HG03571 (cell line): Measurements from ENCODE around the gene UMAD1.
"Not testable (repeated sequence)": the region's sequence is repeated elsewhere in the genome, so short reads cannot be mapped to it uniquely, and the experiment has no call there.

Experiments used
- ATAC-seq: cut with Tn5 transposase; IDR thresholded peaks from one replicate; pipeline ENCODE4 v1.9.1; 2021; ENCODE audit not compliant: unreplicated experiment

UMAD1 gene

DNA sequence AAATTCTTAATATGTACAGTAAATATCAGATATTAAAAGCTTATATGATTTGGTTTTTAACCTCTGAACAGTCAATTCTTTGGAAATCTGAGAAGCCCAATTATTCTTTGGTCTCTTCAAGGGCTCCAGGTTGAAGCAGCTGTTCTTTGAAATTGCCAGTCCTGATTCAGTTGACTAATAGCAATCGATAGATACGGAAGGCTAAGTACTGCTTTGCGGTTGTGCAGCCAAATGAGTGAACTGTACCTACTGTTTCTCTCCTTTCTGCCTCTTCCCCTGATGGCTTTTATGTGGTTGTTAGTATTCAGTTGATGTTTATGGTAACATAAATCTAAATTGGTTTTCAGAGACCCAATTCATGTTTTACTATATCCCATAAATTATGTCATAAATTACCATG is 181.0 kb downstream of the UMAD1 start:
- ATAC-seq, result no peak

GRCh38 chr7:7825294-7825693 is 184.7 kb downstream of the UMAD1 start:
- not testable (repeated sequence) for ATAC-seq

- ATAC-seq, result no peak
These were observed 189.1 kb downstream of the UMAD1 start for GRCh38 chr7:7829667-7830066.

DNA sequence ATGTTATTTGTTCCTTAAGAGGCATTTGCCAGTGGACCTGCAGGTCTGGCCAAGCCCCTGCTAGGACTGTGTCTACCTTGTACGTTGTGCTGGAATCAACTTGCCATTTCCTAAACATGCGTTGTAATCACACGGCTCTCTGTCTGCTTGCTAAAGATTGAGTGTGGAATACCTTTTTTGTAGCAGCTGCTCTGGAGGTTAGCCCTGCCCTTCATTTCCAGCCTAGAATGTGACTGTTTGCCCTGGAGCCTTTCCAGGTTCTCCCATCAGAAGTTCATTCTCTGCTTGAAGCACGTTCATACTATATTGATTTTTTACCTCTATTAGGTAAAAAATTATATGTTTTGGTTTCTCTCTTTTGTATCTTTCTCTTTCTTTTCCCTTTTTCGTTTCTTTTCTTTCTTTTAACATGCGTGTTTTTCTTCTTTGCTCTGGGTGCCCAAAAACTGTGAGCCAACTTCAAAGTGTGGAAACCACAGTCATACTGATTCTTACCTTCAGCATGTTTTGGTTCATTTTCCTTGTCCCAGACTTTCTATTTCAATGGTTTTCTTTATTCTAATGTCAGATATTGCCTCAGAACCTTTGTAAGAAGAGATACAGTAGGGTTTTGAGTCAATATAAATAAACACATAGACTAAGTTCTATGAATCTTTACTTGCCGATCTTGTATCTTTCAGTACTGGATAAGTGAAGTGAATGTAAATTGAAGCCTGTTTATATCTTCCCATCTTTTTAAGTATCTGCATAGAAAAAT is 189.7 kb downstream of the UMAD1 start:
- ATAC-seq, result no peak

DNA sequence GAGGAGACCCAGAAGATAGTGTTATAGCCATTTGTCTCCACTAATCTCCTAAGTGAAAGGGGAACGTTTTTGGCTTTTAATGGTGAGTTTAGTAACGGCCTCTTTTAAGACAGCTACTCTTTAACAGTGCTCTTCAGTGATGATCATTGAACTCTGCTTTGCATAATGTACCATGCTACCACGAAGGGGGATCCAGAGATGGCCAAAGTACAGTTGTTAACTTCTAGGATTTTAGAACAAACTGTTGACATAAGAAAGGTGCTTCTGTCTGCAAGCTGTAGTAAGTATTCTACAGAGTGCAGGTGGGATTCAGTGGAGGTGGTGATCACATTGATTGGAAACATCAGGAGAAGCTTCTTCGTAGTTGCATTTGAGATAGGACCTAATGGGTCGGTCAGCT is 192.0 kb downstream of the UMAD1 start:
- no peak for ATAC-seq

DNA sequence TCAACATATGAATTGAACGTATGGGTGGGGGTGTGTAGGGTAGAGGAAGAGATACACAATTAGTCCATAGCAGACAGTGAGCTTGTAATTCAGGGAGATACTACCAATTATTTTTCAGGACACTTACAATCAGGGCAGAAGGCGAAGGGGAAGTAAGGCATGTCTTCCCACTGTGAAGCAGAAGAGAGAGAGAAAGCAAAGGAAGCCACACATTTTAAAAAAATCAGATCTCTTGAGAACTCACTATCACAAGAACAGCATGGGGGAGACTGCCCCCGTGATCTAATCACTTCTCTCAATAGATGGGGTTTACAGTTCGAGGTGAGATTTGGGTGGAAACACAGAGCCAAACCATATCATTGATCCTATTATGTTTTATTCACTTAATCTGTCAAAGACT is 194.2 kb downstream of the UMAD1 start:
- no peak for ATAC-seq

GRCh38 chr7:7841027-7841426 is 200.5 kb downstream of the UMAD1 start:
- ATAC-seq, result no peak

- no peak for ATAC-seq
These were observed 202.7 kb downstream of the UMAD1 start for GRCh38 chr7:7843240-7843639.

GRCh38 chr7:7843972-7844371 is 203.4 kb downstream of the UMAD1 start:
- no peak for ATAC-seq

- peak; percentile 85 for ATAC-seq
These were observed 207.7 kb downstream of the UMAD1 start for GRCh38 chr7:7848246-7848645.

DNA sequence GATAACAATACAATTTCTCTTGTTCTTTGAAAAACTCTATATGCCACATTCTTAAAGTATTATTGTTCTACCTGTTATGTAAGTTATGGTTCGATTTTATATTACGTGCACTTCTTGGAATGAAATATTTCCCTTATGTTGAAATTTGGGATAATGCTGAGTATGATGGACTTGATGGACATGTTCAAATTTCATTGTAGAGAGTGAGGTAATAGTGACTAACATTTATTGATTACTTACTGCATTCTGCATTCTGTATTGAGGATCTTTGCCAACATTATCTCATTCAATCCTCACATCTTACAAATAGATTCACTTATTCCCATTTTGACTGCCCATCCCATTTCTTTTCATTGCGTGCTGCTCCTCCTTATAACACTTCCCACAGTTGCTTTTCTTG is 208.3 kb downstream of the UMAD1 start:
- no peak for ATAC-seq

DNA sequence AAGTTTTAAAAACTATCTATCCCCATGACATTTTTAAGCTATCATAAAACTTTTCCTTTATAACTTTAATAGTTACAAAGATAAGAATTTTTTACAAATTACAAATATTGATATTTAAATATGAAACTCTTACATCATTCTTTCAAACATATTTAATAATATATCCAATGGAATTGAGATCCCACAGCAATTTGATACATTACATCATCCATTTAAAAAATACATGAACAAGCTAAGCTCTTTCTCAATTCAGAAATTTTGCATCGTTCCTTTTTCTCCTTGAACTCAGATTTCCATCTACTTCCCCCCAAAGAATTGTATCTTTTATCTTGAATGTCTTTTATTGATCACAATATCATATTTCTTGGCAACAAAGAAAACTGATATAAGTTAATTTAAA is 209.6 kb downstream of the UMAD1 start:
- no peak for ATAC-seq

DNA sequence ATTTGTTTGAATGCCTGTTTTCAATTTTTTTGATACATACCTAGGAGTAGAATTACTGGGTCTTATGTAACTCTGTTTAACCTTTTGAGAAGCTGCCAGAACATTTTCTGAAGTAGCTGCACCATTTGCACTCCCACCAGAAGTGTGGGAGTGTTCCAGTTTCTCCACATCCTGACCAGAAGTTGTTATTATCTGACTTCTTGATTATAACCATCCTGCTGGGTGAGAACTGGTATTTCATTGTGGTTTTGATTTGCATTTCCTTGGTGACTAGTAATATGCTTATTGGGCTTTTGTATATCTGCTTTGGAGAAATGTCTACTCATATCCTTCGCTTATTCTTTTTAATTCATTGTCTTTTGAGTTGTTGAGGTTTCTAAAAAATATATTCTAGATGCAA is 210.8 kb downstream of the UMAD1 start:
- no peak for ATAC-seq

DNA sequence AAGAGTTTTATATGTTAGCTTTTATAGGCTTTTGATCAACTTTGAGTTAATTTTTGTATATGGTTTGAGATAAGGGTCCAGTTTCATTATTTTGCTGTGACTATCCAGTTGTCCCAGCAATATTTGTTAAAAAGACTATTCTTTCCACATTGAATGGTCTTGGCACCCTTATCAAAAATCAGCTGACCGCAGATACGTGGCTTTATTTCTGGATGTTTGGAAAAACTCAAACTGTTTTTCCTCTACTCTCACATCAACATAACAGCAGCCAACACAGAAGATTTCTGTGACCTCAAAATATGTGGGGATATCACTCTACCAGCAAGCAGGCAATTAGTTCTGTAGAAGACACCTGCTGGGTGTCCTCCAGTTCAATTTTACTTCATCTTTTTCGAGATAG is 211.4 kb downstream of the UMAD1 start:
- no peak for ATAC-seq

DNA sequence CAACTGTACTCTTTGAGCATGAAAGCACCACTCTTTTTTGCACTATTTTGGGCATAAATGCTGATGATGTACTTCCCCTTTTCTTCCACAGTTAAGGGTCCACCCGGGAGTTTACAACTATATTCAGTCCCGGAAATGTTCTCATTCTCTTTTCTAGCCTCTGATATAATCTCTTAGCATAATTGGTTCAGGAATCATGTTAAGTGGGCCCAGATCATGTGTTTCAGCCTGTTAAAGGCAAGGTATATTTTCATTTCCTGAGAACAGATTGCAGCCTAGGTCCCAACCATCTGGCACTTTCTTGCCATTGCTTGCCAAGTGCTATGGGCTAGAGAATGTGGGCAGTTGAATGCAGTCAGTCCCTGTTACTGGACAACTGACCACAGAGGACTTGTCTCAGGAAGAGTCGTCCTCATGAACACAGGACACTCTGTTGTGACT is 216.6 kb downstream of the UMAD1 start:
- ATAC-seq, result peak; percentile 48

- no peak for ATAC-seq
These were observed 218.0 kb downstream of the UMAD1 start for GRCh38 chr7:7858559-7858958.

- no peak for ATAC-seq
These were observed 218.9 kb downstream of the UMAD1 start for GRCh38 chr7:7859411-7859810.

DNA sequence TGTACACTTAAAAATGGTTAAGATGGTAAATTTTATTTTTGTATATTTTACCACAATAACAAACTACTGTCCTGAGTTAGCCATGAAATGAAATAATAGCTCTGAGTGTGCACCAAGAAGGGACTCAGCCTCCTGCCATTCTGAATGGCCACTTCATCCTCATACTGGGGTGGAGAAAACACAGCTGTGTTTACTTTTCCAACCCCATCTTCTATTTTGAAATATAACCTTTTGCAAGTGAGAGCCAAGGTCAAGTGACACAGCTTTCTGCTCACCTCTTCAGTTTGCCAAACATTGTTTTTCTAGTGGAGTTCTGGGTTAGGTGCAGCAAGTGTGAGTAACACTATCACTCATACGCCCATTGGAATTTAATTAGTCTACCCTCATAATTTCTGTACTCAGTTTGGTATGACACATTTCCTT is 220.7 kb downstream of the UMAD1 start:
- no peak for ATAC-seq

DNA sequence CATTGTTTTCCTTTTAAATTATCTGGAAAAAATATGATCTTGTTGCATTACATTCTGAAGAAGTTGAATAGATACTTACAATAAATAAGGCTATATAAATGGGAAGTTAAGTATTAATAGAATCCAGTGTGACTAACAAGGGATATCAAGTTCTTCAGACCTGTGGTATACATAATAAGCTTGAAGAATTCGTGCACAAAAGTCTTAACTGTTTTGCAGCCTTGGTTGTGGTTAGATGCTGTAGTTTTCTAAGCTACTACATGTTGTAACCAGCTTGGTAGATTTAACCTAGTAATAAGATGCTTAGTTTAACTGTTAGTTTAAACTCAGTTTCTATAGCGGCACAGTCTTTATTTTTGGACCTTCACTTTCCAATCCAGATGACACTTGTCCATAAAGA is 221.8 kb downstream of the UMAD1 start:
- ATAC-seq, result no peak

DNA sequence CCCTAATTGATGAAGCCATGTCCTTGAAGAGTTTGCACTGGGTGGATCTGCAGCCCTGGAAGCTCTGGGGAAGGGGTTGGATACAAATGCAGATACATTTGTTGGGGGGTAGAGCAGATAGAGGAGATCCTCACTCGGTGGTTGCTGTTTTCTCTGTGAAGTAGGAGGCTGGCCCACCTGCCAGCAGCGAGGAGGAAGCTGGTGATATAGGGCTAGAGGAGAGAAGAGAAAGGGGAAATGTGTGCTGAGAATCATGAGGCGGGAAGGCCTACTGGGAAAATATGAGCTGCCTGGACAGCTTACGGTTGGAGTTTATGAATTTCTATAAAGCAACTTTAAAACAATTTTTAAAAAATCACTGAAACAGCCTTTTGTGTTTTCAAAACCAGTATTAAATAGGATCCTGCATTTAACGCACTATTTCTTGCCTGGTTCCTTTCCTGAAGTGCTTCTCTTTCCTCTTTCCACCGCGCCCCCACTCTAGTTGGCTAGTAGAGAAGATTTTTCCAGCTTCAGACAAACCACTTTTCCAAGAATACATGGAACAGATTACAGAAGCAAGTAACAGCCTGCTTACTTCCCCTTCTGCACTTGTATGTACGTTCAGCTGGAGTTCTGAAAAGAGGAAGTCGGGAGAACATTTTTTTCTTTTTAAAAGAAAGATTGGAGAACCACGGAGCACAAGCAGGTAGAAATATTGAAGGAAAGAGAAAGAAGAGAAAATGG is 227.5 kb downstream of the UMAD1 start:
- no peak for ATAC-seq

- ATAC-seq, result no peak
These were observed 228.0 kb downstream of the UMAD1 start for GRCh38 chr7:7868572-7868899.

DNA sequence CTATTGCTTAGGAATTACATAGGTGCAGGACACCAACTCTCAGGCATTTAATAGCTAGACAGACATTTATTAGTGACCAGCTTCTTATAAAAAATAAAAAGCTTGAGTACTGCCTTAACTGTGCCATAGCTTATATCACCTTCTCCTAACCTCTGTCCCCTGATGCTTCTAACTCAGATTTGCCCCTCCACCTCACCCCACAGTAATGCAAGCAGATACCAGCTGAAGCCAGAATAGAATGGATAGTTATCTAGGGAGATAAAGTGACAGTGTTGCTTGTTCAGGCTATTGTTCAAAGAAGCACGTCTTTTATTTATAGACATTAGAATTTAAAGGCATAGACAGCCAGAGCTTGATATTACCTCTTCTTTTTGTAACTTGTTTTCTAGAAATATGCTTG is 228.5 kb downstream of the UMAD1 start:
- ATAC-seq, result no peak

DNA sequence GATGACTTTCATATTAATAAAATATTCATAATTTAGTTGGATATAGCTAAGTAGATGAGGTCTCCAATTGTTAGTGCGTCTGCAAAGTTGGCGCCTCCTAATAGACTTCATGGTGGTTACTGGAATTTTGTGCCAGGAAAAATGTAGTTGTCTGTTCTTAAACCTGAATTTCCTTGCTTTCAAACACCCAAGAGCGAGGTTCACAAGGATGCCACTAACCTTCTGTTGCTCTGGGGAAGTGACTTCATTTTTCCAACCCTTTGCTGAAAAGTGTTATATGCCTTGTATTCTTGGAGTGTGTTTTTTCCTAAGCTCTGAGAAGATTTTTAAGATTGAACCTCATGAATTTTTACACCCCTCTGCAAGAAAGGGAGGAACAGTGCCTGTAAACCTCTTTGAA is 229.1 kb downstream of the UMAD1 start:
- ATAC-seq, result no peak
